H9 (cell line): Measurements from ENCODE around the gene HS2ST1. TPM values are rescaled to one million over a fixed set of nuclear protein-coding genes. Genes with fewer than 3 reads are reported as not detected.

Experiments
- DNase-seq: peaks from one replicate; pipeline ENCODE4 v3.0.0-alpha.2; 2017
- H2AFZ ChIP-seq: one replicate; pipeline ENCODE4 v1.6.1; 2013; ENCODE audit warnings: mild to moderate bottlenecking, low read length, control low read depth, moderate library complexity
- H2AK5ac ChIP-seq: 2 replicates; pipeline ENCODE4 v1.6.1; 2013; ENCODE audit warnings: low read length, control low read depth, mixed read lengths; ENCODE audit not compliant: insufficient read length
- H2BK120ac ChIP-seq: one replicate; pipeline ENCODE4 v1.6.1; 2013; ENCODE audit warnings: low read depth, mild to moderate bottlenecking, low read length, control low read depth, inconsistent platforms; ENCODE audit not compliant: poor library complexity, severe bottlenecking
- H2BK12ac ChIP-seq: 2 replicates; pipeline ENCODE4 v1.6.1; 2013; ENCODE audit warnings: low read length, control low read depth, mixed read lengths, low read depth; ENCODE audit not compliant: insufficient read length
- H2BK15ac ChIP-seq: 2 replicates; pipeline ENCODE4 v1.6.1; 2013; ENCODE audit warnings: low read depth, low read length, control low read depth
- H2BK20ac ChIP-seq: one replicate; pipeline ENCODE4 v1.6.1; 2013; ENCODE audit warnings: low read depth, mild to moderate bottlenecking, low read length, control low read depth, inconsistent platforms; ENCODE audit not compliant: poor library complexity, severe bottlenecking
- H2BK5ac ChIP-seq: 2 replicates; pipeline ENCODE4 v1.6.1; 2013; ENCODE audit warnings: low read length, control low read depth, mixed read lengths; ENCODE audit not compliant: insufficient read length
- H3K14ac ChIP-seq: 2 replicates; pipeline ENCODE4 v1.6.1; 2013; ENCODE audit warnings: low read length, control low read depth; ENCODE audit not compliant: insufficient read depth
- H3K18ac ChIP-seq: 2 replicates; pipeline ENCODE4 v1.6.1; 2013; ENCODE audit warnings: low read depth, mild to moderate bottlenecking, mixed read lengths, low read length, control low read depth; ENCODE audit not compliant: insufficient read length
- H3K23ac ChIP-seq: 2 replicates; pipeline ENCODE4 v1.6.1; 2013; ENCODE audit warnings: low read length, control low read depth, mixed read lengths, low read depth; ENCODE audit not compliant: insufficient read length
- H3K23me2 ChIP-seq: 2 replicates; pipeline ENCODE4 v1.6.1; 2013; ENCODE audit warnings: low read depth, mild to moderate bottlenecking, mixed read lengths, low read length, control low read depth; ENCODE audit not compliant: insufficient read length, poor library complexity, severe bottlenecking
- H3K27ac ChIP-seq: 2 replicates; pipeline ENCODE4 v1.5.1; 2013; ENCODE audit warnings: low read length, control low read depth, mixed read lengths, low read depth; ENCODE audit not compliant: insufficient read length
- H3K27me3 ChIP-seq: 2 replicates; pipeline ENCODE4 v1.6.1; 2013; ENCODE audit warnings: low read length, control low read depth, inconsistent platforms; ENCODE audit not compliant: insufficient read depth
- H3K4ac ChIP-seq: 2 replicates; pipeline ENCODE4 v1.6.1; 2013; ENCODE audit warnings: low read depth, mild to moderate bottlenecking, control low read depth, inconsistent platforms, low read length, moderate library complexity
- H3K4me1 ChIP-seq: 2 replicates; pipeline ENCODE4 v1.6.1; 2013; ENCODE audit warnings: low read length, control low read depth, inconsistent platforms; ENCODE audit not compliant: insufficient read depth
- H3K4me2 ChIP-seq: 2 replicates; pipeline ENCODE4 v1.6.1; 2013; ENCODE audit warnings: low read length, control low read depth, mixed read lengths; ENCODE audit not compliant: insufficient read length, insufficient read depth
- H3K56ac ChIP-seq: 2 replicates; pipeline ENCODE4 v1.6.1; 2013; ENCODE audit warnings: low read depth, mild to moderate bottlenecking, mixed read lengths, low read length, control low read depth; ENCODE audit not compliant: insufficient read length
- H3K79me1 ChIP-seq: 2 replicates; pipeline ENCODE4 v1.6.1; 2013; ENCODE audit warnings: low read depth, mild to moderate bottlenecking, moderate library complexity, low read length, control low read depth, inconsistent platforms; ENCODE audit not compliant: insufficient read depth, poor library complexity, severe bottlenecking
- H3K79me2 ChIP-seq: 2 replicates; pipeline ENCODE4 v1.6.1; 2013; ENCODE audit warnings: low read length, control low read depth, inconsistent platforms; ENCODE audit not compliant: insufficient read depth
- H3K9ac ChIP-seq: 2 replicates; pipeline ENCODE4 v1.6.1; 2013; ENCODE audit warnings: low read length, control low read depth, mixed read lengths; ENCODE audit not compliant: insufficient read length; ENCODE audit errors: extremely low read depth
- H3K9me3 ChIP-seq: one replicate; pipeline ENCODE4 v1.6.1; 2013; ENCODE audit warnings: low read depth, low read length, inconsistent platforms; ENCODE audit not compliant: control insufficient read depth
- H3T11ph ChIP-seq: one replicate; pipeline ENCODE4 v1.6.1; 2013; ENCODE audit warnings: mild to moderate bottlenecking, low read length, control low read depth, inconsistent platforms
- H4K20me1 ChIP-seq: one replicate; pipeline ENCODE4 v1.6.1; 2013; ENCODE audit not compliant: control insufficient read depth, insufficient read length, insufficient read depth
- H4K5ac ChIP-seq: 2 replicates; pipeline ENCODE4 v1.6.1; 2013; ENCODE audit warnings: low read depth, mild to moderate bottlenecking, mixed read lengths, low read length, control low read depth; ENCODE audit not compliant: insufficient read length
- H4K8ac ChIP-seq: replicated peaks from 2 replicates; pipeline ENCODE4 v1.6.1; 2013; ENCODE audit warnings: low read length, control low read depth, mixed read lengths, low read depth; ENCODE audit not compliant: insufficient read length
- H4K91ac ChIP-seq: 2 replicates; pipeline ENCODE4 v1.6.1; 2013; ENCODE audit warnings: low read depth, mild to moderate bottlenecking, moderate library complexity, mixed read lengths, low read length, control low read depth; ENCODE audit not compliant: insufficient read length
- H3K27ac Mint-ChIP-seq, 3 experiments: 2 replicates in 2 of 3; 3 replicates in 1 of 3; pipeline ENCODE4 v1.8.0; 2020 to 2021; ENCODE audit warnings: mixed read lengths in 3 of 3, mild to moderate bottlenecking in 1 of 3, moderate library complexity in 1 of 3
- H3K27me3 Mint-ChIP-seq: 2 replicates; pipeline ENCODE4 v1.8.0; 2021; ENCODE audit warnings: low read depth, mild to moderate bottlenecking, moderate library complexity, mixed read lengths
- H3K36me3 Mint-ChIP-seq, 3 experiments: 2 replicates in 2 of 3; 3 replicates in 1 of 3; pipeline ENCODE4 v1.8.0; 2020 to 2021; ENCODE audit warnings: low read depth in 3 of 3, mixed read lengths in 3 of 3; ENCODE audit not compliant: insufficient read depth in 1 of 3
- H3K4me1 Mint-ChIP-seq, 2 experiments: 2 replicates each; pipeline ENCODE4 v1.8.0; 2020; ENCODE audit warnings: mixed read lengths in 2 of 2
- H3K4me3 Mint-ChIP-seq, 2 experiments: 2 replicates in 1 of 2; 3 replicates in 1 of 2; pipeline ENCODE4 v1.8.0; 2020 to 2021; ENCODE audit warnings: mild to moderate bottlenecking in 2 of 2, mixed read lengths in 2 of 2, moderate library complexity in 1 of 2
- H3K9me3 Mint-ChIP-seq, 2 experiments: 2 replicates in 1 of 2; 3 replicates in 1 of 2; pipeline ENCODE4 v1.8.0; 2020; ENCODE audit warnings: mild to moderate bottlenecking in 2 of 2, mixed read lengths in 2 of 2, moderate library complexity in 1 of 2
- CTCF ChIP-seq: fragments of 200-600 bp; sonication (generic); conservative IDR thresholded peaks from 3 replicates; pipeline ENCODE4 v1.8.0; 2021; ENCODE audit warnings: antibody characterized with exemption, mild to moderate bottlenecking
- WGBS: extraction: QIAGEN DNeasy Blood & Tissue Kit; methylation state at CpG from one replicate; pipeline ENCODE4 v1.1.7; 2013; ENCODE audit warnings: missing lambda C conversion rate, low lambda C conversion rate, mixed read lengths; ENCODE audit not compliant: insufficient read length; ENCODE audit errors: extremely low coverage; 5-methylcytosine and 5-hydroxymethylcytosine counted together
- total RNA-seq: library from RNA; stranded (reverse); gene quantifications from 2 replicates; pipeline ENCODE4 v1.2.1, GENCODE V29; 2021

The HS2ST1 gene
- total RNA-seq, 1 experiment from 2014 or later, result 20.1 TPM

- H3K27ac Mint-ChIP-seq, result no peak overlapping the region
- Histone ChIP-seq H3K4me2 (no peak overlapping the region), H2BK5ac (no peak overlapping the region), H3K14ac (no peak overlapping the region), H3K18ac (no peak overlapping the region), H2BK120ac (no peak overlapping the region), H4K20me1 (no peaks in the 10 kb centered on the region), H3T11ph (no peak overlapping the region), H2AFZ (no peak overlapping the region), H4K8ac (no peak overlapping the region), H3K27me3 (no peaks in the 10 kb centered on the region), H3K4me1 (no peaks in the 10 kb centered on the region), H4K91ac (no peak overlapping the region), H3K79me2 (no peaks in the 10 kb centered on the region), H2BK15ac (no peak overlapping the region), H2AK5ac (no peak overlapping the region), H3K79me1 (no peaks in the 10 kb centered on the region), H3K4ac (no peak overlapping the region), H2BK20ac (no peak overlapping the region), H3K23me2 (no peaks in the 10 kb centered on the region), H4K5ac (no peak overlapping the region), H2BK12ac (no peak overlapping the region), H3K9ac (no peak overlapping the region), H3K23ac (no peak overlapping the region), H3K56ac (no peak overlapping the region), H3K9me3 (no peaks in the 10 kb centered on the region), H3K27ac (no peak overlapping the region)
- no CpG with 5 or more reads among the region's 2 CpGs for WGBS
- H3K4me3 Mint-ChIP-seq, result no peak overlapping the region
- DNase-seq, result no peak
- no peaks in the 10 kb centered on the region for H3K9me3 Mint-ChIP-seq
- H3K4me1 Mint-ChIP-seq, result 0 out of 4 replicates have a peak, but pooled peaks cover 0 to 2% of the 10 kb centered on the region in 2 experiments
- H3K27me3 Mint-ChIP-seq, result no peaks in the 10 kb centered on the region
- TF ChIP-seq CTCF, result no peak
- H3K36me3 Mint-ChIP-seq, result no peaks in the 10 kb centered on the region
Observed at GRCh38 chr1:87034351-87034750, 119.9 kb downstream of the HS2ST1 start.
